HG03342 (cell line): Measurements from ENCODE around the gene NSMCE3.

Source experiments
- ATAC-seq: cut with Tn5 transposase; IDR thresholded peaks from one replicate; pipeline ENCODE4 v1.9.1; 2021; ENCODE audit warnings: mild to moderate bottlenecking, moderate library complexity; ENCODE audit not compliant: unreplicated experiment

NSMCE3 gene

GRCh38 chr15:29269485-29270168, at the start of gene NSMCE3:
NSMCE3 (minus strand) TSS chr15:29269822; CDS start chr15:29269705, 117 bp downstream.
- ATAC-seq: peak; percentile 85

GRCh38 chr15:29316422-29316821, 46.8 kb upstream of the NSMCE3 start:
- no peak for ATAC-seq

- no peak for ATAC-seq
Measured at GRCh38 chr15:29312387-29312786, 42.8 kb upstream of the NSMCE3 start.

GRCh38 chr15:29311696-29312095, 42.1 kb upstream of the NSMCE3 start:
- ATAC-seq: no peak

GRCh38 chr15:29309139-29309538, 39.5 kb upstream of the NSMCE3 start:
- no peak for ATAC-seq

- ATAC-seq: no peak
Measured at GRCh38 chr15:29308299-29308698, 38.7 kb upstream of the NSMCE3 start.

- ATAC-seq: no peak
Measured at GRCh38 chr15:29305556-29305955, 35.9 kb upstream of the NSMCE3 start.

- no peak for ATAC-seq
Measured at GRCh38 chr15:29302871-29303270, 33.2 kb upstream of the NSMCE3 start.

GRCh38 chr15:29299784-29300183, 30.2 kb upstream of the NSMCE3 start:
- ATAC-seq: no peak

GRCh38 chr15:29299331-29299730, 29.7 kb upstream of the NSMCE3 start:
- ATAC-seq: no peak

- no peak for ATAC-seq
Measured at GRCh38 chr15:29294732-29295325, 25.2 kb upstream of the NSMCE3 start.

- no peak for ATAC-seq
Measured at GRCh38 chr15:29291067-29291845, 21.6 kb upstream of the NSMCE3 start.

GRCh38 chr15:29289173-29289572, 19.6 kb upstream of the NSMCE3 start:
- no peak for ATAC-seq

- no peak for ATAC-seq
Measured at GRCh38 chr15:29285386-29285785, 15.8 kb upstream of the NSMCE3 start.

- ATAC-seq: no peak
Measured at GRCh38 chr15:29283381-29283780, 13.8 kb upstream of the NSMCE3 start.

GRCh38 chr15:29280514-29280913, 10.9 kb upstream of the NSMCE3 start:
- ATAC-seq: no peak

- no peak for ATAC-seq
Measured at GRCh38 chr15:29278436-29279105, 8.9 kb upstream of the NSMCE3 start.

GRCh38 chr15:29276366-29276765, 6.7 kb upstream of the NSMCE3 start:
- ATAC-seq: no peak

GRCh38 chr15:29275855-29276254, 6.2 kb upstream of the NSMCE3 start:
- no peak for ATAC-seq

GRCh38 chr15:29274946-29275345, 5.3 kb upstream of the NSMCE3 start:
- no peak for ATAC-seq

GRCh38 chr15:29272219-29272618, 2.6 kb upstream of the NSMCE3 start:
- ATAC-seq: no peak
